Measurements from ENCODE around the gene LPIN2.

The LPIN2 gene

GRCh38 chr18:2997846-2998564 lies 14.9 kb downstream of the LPIN2 start:
- H3K27me3 ChIP-seq (replicated peaks; ENCODE audit: control insufficient read depth, insufficient read depth, low read length), result no peaks in the 10 kb centered on the region
- no peak for TF ChIP-seq CTCF (IDR thresholded peaks at IDR 0.05; ENCODE audit: insufficient read depth, low read length, poor library complexity, severe bottlenecking)
- no peak for DNase-seq (ENCODE audit: extremely low read depth, insufficient read length)
- no peak overlapping the region for H3K4me3 ChIP-seq (replicated peaks; ENCODE audit: low read depth, low read length)
- H3K36me3 ChIP-seq (ENCODE audit: control insufficient read depth, insufficient read depth, low read length), result no peaks in the 10 kb centered on the region; the same call in 1 of the 2 replicates

- DNase-seq (ENCODE audit: extremely low read depth, insufficient read length), result no peak
- no peak overlapping the region for H3K4me3 ChIP-seq (replicated peaks; ENCODE audit: low read depth, low read length)
- H3K27me3 ChIP-seq (replicated peaks; ENCODE audit: control insufficient read depth, insufficient read depth, low read length), result no peaks in the 10 kb centered on the region
- no peak for TF ChIP-seq CTCF (IDR thresholded peaks at IDR 0.05; ENCODE audit: insufficient read depth, low read length, poor library complexity, severe bottlenecking)
- no peaks in the 10 kb centered on the region for H3K36me3 ChIP-seq (ENCODE audit: control insufficient read depth, insufficient read depth, low read length)
Observed at GRCh38 chr18:2997429-2997828, 15.5 kb downstream of the LPIN2 start.

GRCh38 chr18:2994603-2995432 lies 18.1 kb downstream of the LPIN2 start:
- no peaks in the 10 kb centered on the region for H3K27me3 ChIP-seq (replicated peaks; ENCODE audit: control insufficient read depth, insufficient read depth, low read length)
- peak; percentile 85 for TF ChIP-seq CTCF (IDR thresholded peaks at IDR 0.05; ENCODE audit: insufficient read depth, low read length, poor library complexity, severe bottlenecking)
- peak; percentile 73 for DNase-seq (ENCODE audit: extremely low read depth, insufficient read length)
- H3K36me3 ChIP-seq (ENCODE audit: control insufficient read depth, insufficient read depth, low read length), result no peaks in the 10 kb centered on the region
- no peak overlapping the region for H3K4me3 ChIP-seq (replicated peaks; ENCODE audit: low read depth, low read length)

- no peak for DNase-seq (ENCODE audit: extremely low read depth, insufficient read length)
- no peaks in the 10 kb centered on the region for H3K36me3 ChIP-seq (ENCODE audit: control insufficient read depth, insufficient read depth, low read length)
- H3K4me3 ChIP-seq (replicated peaks; ENCODE audit: low read depth, low read length), result no peak overlapping the region
- no peak for TF ChIP-seq CTCF (IDR thresholded peaks at IDR 0.05; ENCODE audit: insufficient read depth, low read length, poor library complexity, severe bottlenecking)
- no peaks in the 10 kb centered on the region for H3K27me3 ChIP-seq (replicated peaks; ENCODE audit: control insufficient read depth, insufficient read depth, low read length)
Observed at GRCh38 chr18:2994020-2994589, 18.8 kb downstream of the LPIN2 start.

- Histone ChIP-seq H3K36me3 (ENCODE audit: control insufficient read depth, insufficient read depth, low read length) (no peaks in the 10 kb centered on the region), H3K27me3 (replicated peaks; ENCODE audit: control insufficient read depth, insufficient read depth, low read length) (no peaks in the 10 kb centered on the region), H3K4me3 (replicated peaks; ENCODE audit: low read depth, low read length) (no peak overlapping the region)
- no peak for DNase-seq (ENCODE audit: extremely low read depth, insufficient read length)
- no peak for TF ChIP-seq CTCF (IDR thresholded peaks at IDR 0.05; ENCODE audit: insufficient read depth, low read length, poor library complexity, severe bottlenecking)
Observed at GRCh38 chr18:2992995-2993877, 19.7 kb downstream of the LPIN2 start.
